Testis (tissue), 2 donors: ENCODE data around the gene SH3BGRL2.

Source experiments
- POLR2A ChIP-seq: fragments of 450-650 bp; IDR thresholded peaks from one replicate; pipeline ENCODE4 v1.6.1; 2017; ENCODE audit warnings: antibody characterized with exemption, mild to moderate bottlenecking, moderate library complexity
- TF ChIP-seq, protein P1 (sequence below), 3 experiments: fragments of 450-650 bp in 2 of 3; fragments of 200-600 bp in 1 of 3; sonication (generic) in 1 of 3; IDR thresholded peaks; one replicate each; pipeline ENCODE4 v1.5.1; 2016 to 2019; ENCODE audit warnings: antibody characterized with exemption in 3 of 3, mild to moderate bottlenecking in 2 of 3, moderate library complexity in 1 of 3

DNA sequence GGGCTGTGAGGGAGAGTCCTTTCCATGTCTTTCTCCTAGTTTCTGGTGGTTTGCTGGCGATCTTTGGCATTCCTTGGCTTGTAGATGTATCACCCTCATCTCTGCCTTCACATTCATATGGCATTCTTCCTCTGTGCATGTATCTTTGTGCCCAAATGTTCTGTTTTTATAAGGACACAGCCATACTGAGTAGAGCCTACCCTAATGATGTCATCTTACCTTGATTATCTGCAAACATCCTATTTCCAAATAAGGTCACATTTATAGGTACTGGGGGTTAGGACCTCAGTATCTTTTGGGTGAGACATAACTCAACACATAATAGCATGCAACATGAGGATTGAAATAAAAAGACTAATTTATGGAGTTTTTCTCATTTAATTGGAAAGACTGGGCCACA, 5.5 kb downstream of the SH3BGRL2 start:
- no peak for TF ChIP-seq POLR2A
- TF ChIP-seq, protein P1, sequence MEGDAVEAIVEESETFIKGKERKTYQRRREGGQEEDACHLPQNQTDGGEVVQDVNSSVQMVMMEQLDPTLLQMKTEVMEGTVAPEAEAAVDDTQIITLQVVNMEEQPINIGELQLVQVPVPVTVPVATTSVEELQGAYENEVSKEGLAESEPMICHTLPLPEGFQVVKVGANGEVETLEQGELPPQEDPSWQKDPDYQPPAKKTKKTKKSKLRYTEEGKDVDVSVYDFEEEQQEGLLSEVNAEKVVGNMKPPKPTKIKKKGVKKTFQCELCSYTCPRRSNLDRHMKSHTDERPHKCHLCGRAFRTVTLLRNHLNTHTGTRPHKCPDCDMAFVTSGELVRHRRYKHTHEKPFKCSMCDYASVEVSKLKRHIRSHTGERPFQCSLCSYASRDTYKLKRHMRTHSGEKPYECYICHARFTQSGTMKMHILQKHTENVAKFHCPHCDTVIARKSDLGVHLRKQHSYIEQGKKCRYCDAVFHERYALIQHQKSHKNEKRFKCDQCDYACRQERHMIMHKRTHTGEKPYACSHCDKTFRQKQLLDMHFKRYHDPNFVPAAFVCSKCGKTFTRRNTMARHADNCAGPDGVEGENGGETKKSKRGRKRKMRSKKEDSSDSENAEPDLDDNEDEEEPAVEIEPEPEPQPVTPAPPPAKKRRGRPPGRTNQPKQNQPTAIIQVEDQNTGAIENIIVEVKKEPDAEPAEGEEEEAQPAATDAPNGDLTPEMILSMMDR (IDR thresholded peaks at IDR 0.05), result no peak
